NCI-H146 treated with DMSO at 0.1 percent for 48 hours (cell line): ENCODE measurements around the gene CXCL5.
"Not testable (repeated sequence)": the region's sequence is repeated elsewhere in the genome, so short reads cannot be mapped to it uniquely, and the experiment has no call there.

ENCODE experiments used
- DNase-seq: peaks from one replicate; lab custom pipeline; 2025; ENCODE audit not compliant: unreplicated experiment; lab: John Stamatoyannopoulos, UW

The CXCL5 gene

DNA sequence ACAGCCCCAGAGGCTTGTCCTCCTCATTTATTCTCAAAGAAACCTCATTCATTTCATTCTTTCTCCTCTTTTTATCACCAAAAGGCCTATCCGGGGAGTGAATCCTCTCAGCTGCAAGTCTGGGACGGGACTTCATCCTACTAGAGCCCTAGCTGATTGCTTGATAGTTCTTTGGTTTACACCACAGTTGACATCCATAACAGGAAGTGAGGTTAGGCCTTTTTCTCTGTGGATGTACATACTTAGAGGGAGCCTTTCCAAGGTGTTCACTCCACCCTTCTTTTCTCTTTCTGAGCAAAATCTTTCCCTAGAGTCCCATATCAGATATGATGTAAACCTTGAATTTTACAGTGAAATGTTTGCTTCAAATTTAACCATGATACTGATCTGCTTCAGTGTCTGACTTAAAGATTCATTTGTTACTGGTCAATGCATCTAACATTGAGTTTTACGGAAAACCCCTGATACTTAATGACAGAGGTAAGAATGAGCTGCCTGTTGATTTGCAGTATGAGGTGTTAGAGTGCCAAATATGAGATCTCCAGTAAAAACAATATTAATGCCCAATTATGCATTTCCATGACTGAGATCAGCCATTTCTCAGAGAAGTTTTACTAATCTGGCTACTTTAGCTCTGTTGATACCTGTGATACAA lies 16.8 kb upstream of the CXCL5 start:
- no peak for DNase-seq

DNA sequence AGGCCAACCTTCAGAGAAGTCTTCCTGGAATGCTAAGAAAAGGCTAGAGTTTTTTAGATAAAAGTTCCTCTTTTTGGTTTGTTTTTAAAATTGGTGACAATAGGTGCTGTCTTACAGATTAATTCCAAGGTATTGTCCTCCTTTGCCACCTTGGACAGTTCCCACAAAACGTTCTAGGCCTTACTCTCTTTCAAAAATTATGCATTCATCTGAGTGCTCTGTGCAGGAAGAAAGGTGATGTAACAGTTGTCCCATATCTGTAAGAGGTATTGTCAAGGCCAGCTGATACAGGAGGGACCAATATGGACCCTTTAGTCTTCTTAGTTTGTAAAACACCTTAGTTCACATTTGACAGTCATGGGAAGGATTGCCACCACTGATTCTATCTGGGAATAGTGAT lies 15.9 kb upstream of the CXCL5 start:
- DNase-seq, result no peak

DNA sequence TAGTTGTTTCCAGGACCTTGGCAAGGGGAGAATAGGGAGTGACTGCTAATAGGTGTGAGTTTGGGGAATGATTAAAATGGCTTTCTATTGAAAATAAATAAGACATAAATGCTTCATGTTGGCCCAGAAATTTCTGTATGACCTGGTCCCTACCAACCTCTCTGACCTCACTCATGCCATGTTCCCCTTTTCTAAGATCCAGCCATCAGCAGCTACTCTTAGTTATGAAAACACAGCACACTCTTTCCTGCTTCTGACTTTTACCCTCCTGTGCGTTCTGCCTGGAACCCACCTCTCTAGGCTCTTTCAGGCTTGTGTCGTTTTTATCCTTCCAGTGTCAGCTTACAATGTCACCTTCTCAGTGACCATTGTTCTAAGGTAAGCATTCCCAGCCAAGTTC lies 14.8 kb upstream of the CXCL5 start:
- no peak for DNase-seq

DNA sequence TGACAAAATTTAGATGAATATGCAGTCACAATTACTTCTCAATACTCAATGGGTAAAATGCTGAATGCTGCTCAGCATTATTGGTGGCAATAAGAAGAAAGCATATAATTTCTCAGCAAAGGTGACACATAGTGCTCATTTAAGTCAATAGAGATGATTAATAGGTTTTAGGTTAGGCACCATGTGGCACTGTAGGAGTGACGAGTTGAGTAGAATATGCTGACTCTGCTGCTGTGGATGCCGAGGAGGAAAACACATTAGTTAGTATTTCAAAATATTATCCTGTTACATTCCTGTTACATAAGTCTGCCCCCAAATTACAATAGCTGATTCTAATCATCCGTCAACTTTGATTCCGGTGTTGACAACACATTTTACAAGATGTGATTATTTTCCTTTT lies 13.7 kb upstream of the CXCL5 start:
- no peak for DNase-seq

DNA sequence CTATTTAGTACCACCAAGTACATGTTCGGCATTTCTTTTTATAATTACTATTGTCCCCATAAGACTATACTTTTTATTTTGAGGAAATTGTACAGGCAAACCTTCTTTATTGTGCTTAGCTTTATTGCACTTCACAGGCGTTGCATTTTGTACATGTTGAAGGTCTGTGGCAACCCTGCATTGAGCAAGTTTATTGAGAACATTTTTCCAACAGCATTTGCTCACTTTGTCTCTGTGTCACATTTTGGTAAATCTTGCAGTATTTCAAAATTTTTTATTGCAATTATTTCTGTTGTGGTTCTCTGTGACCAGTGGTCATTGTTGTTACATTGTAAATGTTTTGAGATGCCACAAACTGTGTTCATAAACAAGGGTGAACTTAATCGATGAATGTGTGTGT lies 10.8 kb upstream of the CXCL5 start:
- DNase-seq, result no peak

DNA sequence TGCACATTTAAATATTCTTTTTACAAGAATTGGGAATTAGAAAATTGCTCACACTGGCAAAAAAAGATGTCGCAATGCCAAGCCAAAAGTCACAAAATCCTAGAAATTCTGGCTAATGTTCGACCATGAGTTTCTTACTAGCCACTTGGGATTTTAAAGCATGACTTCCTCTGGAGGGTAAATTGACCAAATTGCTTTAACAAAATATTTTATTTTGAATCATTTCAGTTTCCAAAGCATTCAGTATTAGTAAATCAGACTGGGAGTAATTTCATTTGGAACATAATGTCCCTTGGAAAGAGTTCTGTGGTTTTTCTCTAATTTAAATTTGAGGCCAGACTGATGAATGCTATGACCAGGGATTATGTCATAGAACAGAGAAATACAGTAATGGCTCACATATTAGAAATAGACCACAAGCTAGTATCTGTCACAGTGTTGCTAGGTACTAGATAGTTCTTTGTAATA lies 7.6 kb upstream of the CXCL5 start:
- no peak for DNase-seq

DNA sequence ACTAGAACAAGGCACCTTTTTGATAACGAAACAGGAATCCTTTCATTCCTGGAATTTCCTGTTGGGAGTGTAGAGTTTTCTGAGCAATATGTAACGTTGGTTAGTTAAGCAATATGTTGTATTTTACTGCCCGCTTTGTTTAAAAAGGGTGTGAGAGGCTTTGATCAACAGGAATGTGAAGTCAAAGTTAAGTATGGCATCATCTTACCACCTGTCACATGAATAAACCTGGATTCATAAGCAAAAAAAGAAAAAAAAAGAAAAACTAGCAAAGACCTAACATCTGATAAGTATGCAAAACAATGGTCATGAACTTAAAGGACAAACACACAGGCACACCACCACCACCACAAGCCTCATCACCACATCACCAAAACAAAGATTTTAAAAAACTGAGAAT lies 7.1 kb upstream of the CXCL5 start:
- no peak for DNase-seq

DNA sequence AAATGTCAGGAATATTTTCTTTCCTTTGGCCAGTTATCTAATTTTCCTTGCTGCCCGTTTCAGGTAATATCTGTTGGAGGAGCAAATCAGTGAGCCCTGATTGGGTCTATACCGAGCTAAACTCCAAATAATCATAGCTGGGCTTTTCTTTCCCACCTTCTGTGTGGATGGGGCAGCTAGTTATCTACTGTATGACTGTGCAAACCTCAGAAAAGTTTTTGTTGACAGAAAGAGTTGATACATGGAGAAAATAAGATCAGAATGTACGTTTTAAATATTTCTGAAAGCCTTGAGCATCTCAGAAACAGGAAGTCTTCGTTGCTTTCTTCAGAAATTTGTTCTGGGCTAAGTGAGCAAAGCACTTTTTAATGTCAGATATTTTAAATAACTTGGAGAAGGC lies 6.2 kb upstream of the CXCL5 start:
- DNase-seq, result no peak

DNA sequence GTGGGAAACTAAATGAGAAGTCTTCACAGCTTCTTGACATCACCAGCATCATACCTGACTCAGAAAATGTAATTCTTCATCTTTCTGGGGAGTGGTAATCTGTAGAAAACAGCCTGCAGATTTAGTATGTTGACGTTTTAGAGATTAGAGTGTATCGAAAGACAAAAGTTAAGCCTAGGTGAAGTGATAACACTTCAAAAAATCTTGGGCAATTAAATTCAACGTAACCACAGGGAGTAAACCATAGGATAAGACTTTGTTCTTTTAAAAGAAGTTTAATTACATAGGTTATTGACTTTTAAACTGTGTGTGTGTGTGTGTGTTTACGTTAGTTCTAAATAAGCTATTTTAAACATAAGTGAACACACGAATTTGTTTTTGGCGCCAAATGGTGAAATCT lies 1.8 kb upstream of the CXCL5 start:
- DNase-seq, result no peak

DNA sequence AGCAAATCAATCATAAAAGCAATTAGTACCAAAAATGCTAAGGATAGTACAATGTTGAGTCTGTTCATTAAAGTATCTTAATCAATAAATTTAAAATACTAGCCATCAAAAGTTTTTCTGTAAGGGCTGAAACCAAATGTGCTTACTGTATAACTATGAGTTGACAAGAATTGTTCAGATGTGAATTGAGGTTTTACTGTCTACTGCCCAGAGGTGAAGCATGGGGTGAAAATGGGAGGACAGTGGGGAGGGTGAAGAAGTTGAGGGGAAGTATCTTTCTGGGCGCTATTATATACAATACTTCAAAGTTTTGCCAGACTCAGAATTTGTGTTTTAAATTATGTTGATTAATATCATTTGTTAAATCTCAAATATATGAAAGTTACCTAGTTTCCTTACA lies 6.4 kb downstream of the CXCL5 start:
- no peak for DNase-seq

DNA sequence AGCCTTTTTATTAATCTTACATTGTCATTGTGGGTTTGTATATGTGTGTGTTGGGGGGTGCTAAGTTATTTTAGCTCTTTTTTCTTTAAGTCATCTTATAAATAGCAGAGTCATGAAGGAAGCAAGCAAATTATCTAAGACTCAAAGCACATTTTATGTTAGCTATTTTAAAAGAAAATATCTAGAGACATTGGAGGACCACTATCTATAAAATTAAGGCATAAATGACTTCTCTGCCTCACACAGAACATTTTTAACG lies 6.8 kb downstream of the CXCL5 start:
- DNase-seq, result no peak

DNA sequence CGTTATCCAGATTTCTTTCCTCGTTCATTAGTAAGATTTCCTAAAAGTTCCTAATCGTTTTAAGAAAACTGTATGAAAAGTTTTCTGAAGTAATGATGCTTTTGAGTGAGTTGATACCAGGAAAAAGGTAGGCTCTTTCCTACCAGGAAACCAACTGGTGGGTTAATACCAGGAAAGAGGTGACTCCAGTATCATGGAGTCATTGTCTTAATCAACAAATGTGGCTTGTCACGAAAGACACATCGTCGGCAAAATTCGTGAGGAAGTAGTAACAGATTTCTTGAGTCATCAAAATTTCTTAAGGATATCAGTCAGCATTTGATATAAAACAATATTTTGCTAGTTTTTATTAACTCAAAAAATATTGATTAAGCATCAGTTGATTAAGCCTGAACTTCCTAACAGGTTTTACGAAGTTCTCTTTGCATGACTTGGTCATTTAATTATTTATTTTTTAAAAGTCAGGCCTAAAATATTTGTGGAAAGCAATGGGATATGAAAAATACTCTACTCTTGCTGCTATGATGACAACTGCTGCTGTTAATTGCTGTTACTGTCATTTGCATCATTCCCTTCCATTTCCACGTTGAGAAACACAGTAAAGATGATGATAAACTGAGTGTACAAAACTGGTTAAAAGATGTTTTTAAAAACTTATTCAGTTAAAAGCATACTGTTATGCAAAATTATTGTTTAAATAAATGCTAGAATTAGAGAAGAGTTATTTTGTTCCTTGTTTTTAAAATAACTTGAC lies 7.3 kb downstream of the CXCL5 start:
- no peak for DNase-seq

DNA sequence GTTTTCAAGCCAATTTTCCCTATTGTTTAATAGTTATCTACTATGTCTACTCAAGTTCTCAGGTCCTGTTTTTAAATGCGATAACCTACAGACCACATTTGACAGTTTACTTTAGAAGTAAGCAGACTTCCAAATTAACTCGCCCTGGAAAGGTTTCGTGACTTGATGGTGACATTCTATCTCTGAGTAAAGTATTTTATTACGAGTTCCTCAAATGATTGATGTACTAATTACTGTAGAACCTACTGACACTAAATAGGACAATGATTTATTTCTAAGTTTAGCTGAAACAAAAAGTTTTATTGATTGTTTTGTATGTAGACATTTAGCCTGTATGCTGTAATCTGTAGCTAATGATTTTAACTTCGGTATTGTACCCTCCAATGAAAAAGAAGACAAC lies 8.5 kb downstream of the CXCL5 start:
- no peak for DNase-seq

DNA sequence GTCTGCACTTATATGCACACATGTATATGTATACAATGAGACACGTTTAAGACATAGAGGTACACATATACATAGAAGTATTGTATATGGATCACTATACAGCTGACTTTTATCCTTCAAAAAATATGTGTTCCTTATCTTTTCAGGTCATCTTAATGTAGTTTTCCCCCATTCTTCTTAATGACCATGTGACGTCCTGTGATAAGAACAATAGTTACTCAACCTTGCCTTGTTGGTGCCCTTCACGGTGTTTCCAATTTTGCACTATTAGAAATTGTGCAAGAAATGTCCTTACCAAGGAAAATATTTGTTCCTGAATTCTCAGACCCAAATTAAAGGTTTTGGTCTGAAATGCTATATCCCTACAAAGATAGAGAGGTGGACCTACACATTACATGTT lies 9.4 kb downstream of the CXCL5 start:
- DNase-seq, result no peak

DNA sequence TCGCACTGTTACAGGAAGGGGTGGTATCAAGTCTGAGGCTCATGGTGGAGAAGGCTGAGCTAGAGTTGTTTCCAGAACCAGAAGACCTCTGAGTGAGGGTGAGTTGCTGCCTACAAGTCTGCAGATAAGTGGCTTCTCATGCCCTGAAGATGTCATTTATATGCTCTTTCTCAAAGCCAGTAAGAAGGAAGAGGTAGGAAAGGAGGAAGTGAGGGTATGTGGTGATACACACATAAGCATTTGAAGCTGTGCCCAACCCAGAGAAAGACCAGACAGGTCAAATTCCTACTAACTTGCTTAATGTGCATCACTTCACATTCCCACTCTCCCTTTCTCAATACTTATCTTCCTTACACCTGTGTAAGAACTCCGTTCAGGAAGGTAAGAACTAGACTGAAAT lies 10.4 kb downstream of the CXCL5 start, which contains the start of gene PPBP:
Gene PPBP, minus strand, starts transcription at position 130 of the 400 bp plus-strand sequence. Its CDS starts 87 bp downstream, at position 43.
- DNase-seq, result no peak

DNA sequence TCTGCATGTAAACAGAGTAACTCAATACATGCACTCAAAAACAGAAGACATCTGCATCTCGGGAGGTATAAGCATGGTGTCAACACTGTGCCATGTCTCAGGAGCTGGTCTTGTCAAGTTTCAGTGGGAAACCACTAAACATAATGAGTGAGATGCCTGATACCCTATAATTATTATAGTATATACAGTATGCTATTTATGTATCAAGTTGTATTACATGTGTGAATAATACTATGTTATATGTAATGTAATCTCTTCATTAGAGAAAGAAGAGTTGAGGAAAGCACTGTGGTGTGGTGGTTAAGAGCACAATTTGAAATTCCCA lies 13.0 kb downstream of the CXCL5 start:
- DNase-seq, result no peak

DNA sequence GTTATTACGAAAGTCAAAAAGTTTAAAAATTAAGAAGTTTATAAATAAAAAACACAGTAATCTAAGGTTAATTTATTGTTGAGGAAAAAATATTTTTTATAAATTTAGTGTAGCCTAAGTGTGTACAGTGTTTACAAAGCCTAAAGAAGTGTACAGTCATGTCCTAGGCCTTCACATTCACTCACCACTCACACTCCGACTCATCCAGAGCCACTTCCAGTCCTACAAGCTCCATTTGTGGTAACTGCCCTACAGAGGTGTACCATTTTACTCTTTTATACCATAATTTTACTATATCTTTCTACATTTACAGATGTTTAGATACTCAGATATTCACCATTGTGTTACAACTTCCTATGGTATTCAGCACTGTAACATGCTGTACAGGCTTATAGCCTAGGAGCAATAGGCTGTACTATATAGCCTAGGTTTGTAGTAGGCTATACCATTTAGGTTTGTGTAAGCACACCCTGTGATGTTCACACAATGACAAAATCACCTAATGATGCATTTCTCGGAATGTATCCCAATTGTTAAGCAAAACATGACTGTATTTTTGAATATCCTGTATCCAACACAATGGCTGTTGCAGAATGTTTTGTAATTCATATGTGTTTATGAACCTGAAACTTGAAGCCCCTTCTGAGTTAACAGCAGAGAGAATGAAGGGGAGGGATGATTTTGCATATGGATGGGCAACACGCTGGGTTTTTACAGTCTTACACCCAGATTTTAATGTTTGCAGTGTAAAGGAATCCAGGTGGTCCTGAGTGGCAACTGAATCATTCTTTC lies 13.5 kb downstream of the CXCL5 start:
- no peak for DNase-seq

DNA sequence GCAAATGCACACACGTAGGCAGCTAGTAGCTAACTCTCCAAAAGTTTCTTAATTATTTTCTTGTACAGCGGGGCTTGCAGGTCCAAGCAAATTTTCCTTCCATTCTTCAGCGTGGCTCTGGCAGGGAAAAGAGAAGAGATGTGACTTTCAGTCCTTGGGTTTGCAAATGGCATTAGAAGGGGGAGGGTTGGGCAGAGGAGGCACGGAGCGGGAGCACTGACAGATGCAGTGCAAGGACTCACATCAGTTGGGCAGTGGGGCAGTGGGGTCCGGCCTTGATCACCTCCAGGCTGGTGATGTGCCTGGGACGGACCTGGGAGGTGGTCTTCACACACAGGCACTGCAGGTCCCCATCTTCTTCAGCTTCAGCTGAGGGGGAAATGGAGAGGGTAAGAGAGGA lies 17.3 kb downstream of the CXCL5 start:
- not testable (repeated sequence) for DNase-seq

DNA sequence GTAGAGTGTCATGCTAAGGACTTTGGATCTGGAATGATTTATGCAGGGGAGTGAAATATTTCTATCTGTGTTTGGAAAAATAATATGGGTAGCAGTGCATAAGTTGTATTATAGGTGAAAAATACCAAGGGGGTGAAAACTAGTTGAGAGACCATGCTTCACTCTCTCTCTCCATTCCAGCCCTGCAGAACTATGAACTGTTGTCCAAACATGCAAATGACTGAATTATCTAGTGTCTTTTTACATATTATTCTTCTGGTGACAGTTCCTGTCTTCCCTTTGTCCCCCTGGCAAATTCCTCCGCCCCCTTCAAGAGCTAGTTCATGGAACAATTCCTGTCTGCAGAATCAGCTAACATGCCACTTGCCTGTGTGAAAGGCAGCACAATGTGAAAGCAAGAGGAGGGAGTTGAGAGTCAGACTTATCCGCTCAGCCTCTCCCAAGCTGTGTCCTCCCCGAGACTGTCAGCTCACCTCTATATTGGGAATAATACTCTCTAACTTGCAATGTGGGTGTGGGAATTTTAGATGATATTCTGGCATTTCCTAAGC lies 19.0 kb downstream of the CXCL5 start:
- no peak for DNase-seq

DNA sequence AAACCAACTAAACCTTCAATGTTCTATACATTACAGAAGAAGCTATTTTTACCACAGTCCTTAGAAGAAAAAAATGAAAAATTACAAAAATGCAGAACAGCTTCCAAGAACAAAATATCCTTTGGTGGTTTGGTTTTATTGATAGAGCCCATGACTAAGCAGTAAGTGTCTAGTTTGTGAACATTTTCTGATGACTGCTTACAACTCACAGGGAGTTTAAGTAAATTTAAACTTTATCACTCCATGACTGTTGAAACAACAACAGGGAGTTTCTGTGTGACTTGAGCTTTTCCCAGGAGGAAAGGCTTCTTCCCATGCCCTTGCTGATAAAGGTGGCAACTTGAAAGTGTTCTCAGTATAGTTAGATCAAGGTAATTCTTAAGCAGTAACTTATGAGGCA lies 19.6 kb downstream of the CXCL5 start:
- DNase-seq, result no peak

DNA sequence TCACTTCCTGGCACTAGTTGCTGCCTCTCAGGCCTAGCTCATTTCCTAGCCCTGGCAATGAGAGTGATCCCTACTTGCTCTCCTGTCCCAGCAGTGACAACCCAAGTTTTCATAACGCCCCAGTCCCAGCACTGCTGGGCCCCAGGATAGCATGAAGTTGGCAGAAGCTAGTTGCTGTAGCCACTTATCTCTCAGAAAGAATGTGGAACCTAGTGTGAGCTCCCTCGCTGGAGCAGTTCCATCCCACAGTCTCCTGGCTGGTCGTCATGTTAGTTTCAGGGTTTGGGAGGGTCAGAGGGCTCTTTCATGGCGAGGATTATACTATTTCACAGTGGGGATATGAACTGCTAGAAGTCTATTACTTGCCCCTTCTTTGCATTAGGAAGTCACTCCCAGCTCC lies 21.8 kb downstream of the CXCL5 start:
- no peak for DNase-seq

DNA sequence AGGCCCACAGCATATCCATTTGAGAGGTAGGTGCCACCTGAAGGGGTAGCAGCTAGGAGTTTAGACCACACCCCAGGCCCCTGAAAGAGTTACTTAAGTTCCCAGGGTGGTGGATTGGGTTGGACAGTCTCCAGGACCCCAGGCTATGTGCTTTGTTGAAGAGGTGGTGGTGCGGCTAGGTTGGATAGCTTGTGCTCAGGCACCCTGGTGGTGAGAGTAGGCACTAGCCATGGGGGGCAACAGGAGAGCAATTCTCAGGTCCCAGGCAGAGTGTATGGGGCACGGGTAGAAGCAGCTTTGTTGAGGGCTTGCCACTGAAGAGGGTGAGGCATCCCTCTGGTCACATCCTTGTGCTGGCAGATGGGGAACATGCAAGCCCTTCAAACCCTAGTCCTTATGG lies 22.3 kb downstream of the CXCL5 start:
- no peak for DNase-seq
